B cell (primary cell): ENCODE results near the gene FMN1. TPM values are rescaled to one million over a fixed set of nuclear protein-coding genes. Genes with fewer than 3 reads are reported as not detected.

Experiments used
- ATAC-seq: fragments of 200-7000 bp; cut with Tn5 transposase; one replicate; pipeline ENCODE4 v1.10.0; 2021; ENCODE audit warnings: low read depth, mild to moderate bottlenecking, moderate number of reproducible peaks, moderate library complexity
- CTCF ChIA-PET: fragments of 350-600 bp; sonication (Branson Sonifier 250); formaldehyde crosslinking; loops from one replicate; lab custom pipeline; 2021; ENCODE audit warnings: antibody characterized with exemption, inconsistent platforms; lab: Charles Lee
- POLR2A ChIA-PET: fragments of 350-600 bp; sonication (Branson Sonifier 250); formaldehyde crosslinking; loops from one replicate; lab custom pipeline; 2021; ENCODE audit warnings: antibody characterized with exemption; lab: Charles Lee
- DNase-seq: peaks from one replicate; pipeline ENCODE4 v3.0.0; 2013
- H2AFZ ChIP-seq: 2 replicates; pipeline ENCODE4 v1.6.1; 2012; ENCODE audit warnings: mild to moderate bottlenecking, low read depth, low read length; ENCODE audit not compliant: insufficient read depth, poor library complexity, severe bottlenecking
- H3K27ac ChIP-seq, 2 donors: 1 replicate in 1 of 2; 2 replicates in 1 of 2; pipeline ENCODE4 v1.5.1; 2012 to 2013; ENCODE audit warnings: low read length in 2 of 2, mild to moderate bottlenecking in 2 of 2, moderate library complexity in 1 of 2
- H3K27me3 ChIP-seq, 4 experiments: fragments of 200-600 bp in 1 of 4; sonication (generic) in 1 of 4; replicated peaks in 1 of 4; 1 replicate in 2 of 4; 2 replicates in 2 of 4; pipeline versions ENCODE4 v1.6.1 to v1.7.0; 2013 to 2016; ENCODE audit warnings: low read length in 3 of 4, mild to moderate bottlenecking in 2 of 4, mixed read lengths in 1 of 4, moderate library complexity in 1 of 4; ENCODE audit not compliant: insufficient read depth in 4 of 4, control insufficient read depth in 3 of 4; ENCODE audit errors: control extremely low read depth in 1 of 4
- H3K36me3 ChIP-seq, 2 experiments: replicated peaks in 1 of 2; 1 replicate in 1 of 2; 2 replicates in 1 of 2; pipeline versions ENCODE4 v1.6.1 to v1.7.1; 2013; ENCODE audit warnings: low read length in 1 of 2; ENCODE audit not compliant: insufficient read depth in 2 of 2, control insufficient read depth in 1 of 2; ENCODE audit errors: control extremely low read depth in 1 of 2, extremely low read depth in 1 of 2
- H3K4me1 ChIP-seq, 2 donors: fragments of 200-600 bp in 1 of 2; sonication (generic) in 1 of 2; 1 replicate in 1 of 2; 2 replicates in 1 of 2; pipeline versions ENCODE4 v1.5.1 to v1.6.1; 2013 to 2017; ENCODE audit warnings: low read length in 2 of 2; ENCODE audit not compliant: control insufficient read depth in 2 of 2, insufficient read depth in 2 of 2
- H3K4me2 ChIP-seq: replicated peaks from 2 replicates; pipeline ENCODE3; 2012; ENCODE audit warnings: mild to moderate bottlenecking, low read depth, low read length; ENCODE audit not compliant: poor library complexity, severe bottlenecking
- H3K4me3 ChIP-seq, 5 experiments: fragments of 200-600 bp in 1 of 5; sonication (generic) in 1 of 5; 1 replicate in 3 of 5; 2 replicates in 2 of 5; pipeline versions ENCODE4 v1.5.1 to v1.7.0; 2011 to 2016; ENCODE audit warnings: low read length in 4 of 5, mild to moderate bottlenecking in 4 of 5, low read depth in 2 of 5, control low read depth in 1 of 5, moderate library complexity in 1 of 5; ENCODE audit not compliant: insufficient read depth in 1 of 5; ENCODE audit errors: control extremely low read depth in 1 of 5, extremely low read depth in 1 of 5
- H3K79me2 ChIP-seq: fragments of 200-600 bp; sonication (generic); one replicate; pipeline ENCODE4 v1.6.0; 2016; ENCODE audit warnings: low read length; ENCODE audit not compliant: control insufficient read depth, insufficient read depth
- H3K9ac ChIP-seq: fragments of 200-600 bp; sonication (generic); 2 replicates; pipeline ENCODE4 v1.6.1; 2017; ENCODE audit warnings: mild to moderate bottlenecking, low read length, moderate library complexity
- H3K9me3 ChIP-seq, 3 donors: one replicate each; pipeline versions ENCODE4 v1.6.1 to v1.7.1; 2013; ENCODE audit warnings: low read length in 2 of 3; ENCODE audit not compliant: control insufficient read depth in 2 of 3, insufficient read depth in 1 of 3; ENCODE audit errors: control extremely low read depth in 1 of 3
- H4K20me1 ChIP-seq: 2 replicates; pipeline ENCODE4 v1.6.0; 2012; ENCODE audit warnings: mild to moderate bottlenecking, low read length; ENCODE audit not compliant: insufficient read depth, control insufficient read depth, poor library complexity, severe bottlenecking
- H3K27ac Mint-ChIP-seq: one replicate; pipeline ENCODE4 v1.8.0; 2021; ENCODE audit warnings: mixed read lengths
- H3K27me3 Mint-ChIP-seq: one replicate; pipeline ENCODE4 v1.8.0; 2021; ENCODE audit warnings: mixed read lengths
- H3K4me1 Mint-ChIP-seq: one replicate; pipeline ENCODE4 v1.8.0; 2021; ENCODE audit warnings: mixed read lengths
- H3K4me3 Mint-ChIP-seq: one replicate; pipeline ENCODE4 v1.8.0; 2021; ENCODE audit warnings: mixed read lengths
- H3K9me3 Mint-ChIP-seq: one replicate; pipeline ENCODE4 v1.8.0; 2022; ENCODE audit warnings: mixed read lengths; ENCODE audit not compliant: insufficient read depth
- CTCF ChIP-seq: fragments of 200-600 bp; IDR thresholded peaks from one replicate; pipeline ENCODE4 v1.8.0; 2022; ENCODE audit warnings: antibody characterized with exemption, mild to moderate bottlenecking
- EZH2 ChIP-seq: IDR thresholded peaks from 2 replicates; pipeline ENCODE4 v1.6.1; 2012; ENCODE audit warnings: borderline replicate concordance, low read depth, mild to moderate bottlenecking, moderate library complexity, low read length; ENCODE audit not compliant: insufficient read depth, poor library complexity, severe bottlenecking
- WGBS: methylation state at CpG from one replicate; pipeline ENCODE4 v1.1.5; 2013; ENCODE audit warnings: missing lambda C conversion rate; ENCODE audit not compliant: insufficient coverage; 5-methylcytosine and 5-hydroxymethylcytosine counted together
- intact Hi-C: fragments of 100-400 bp; cut with micrococcal nuclease; formaldehyde crosslinking; loops from one replicate; pipeline ENCODE4 v1.10.0; 2022
- polyA plus RNA-seq: library from polyadenylated mRNA; depleted of rRNA; stranded (reverse); fragments of >200 nt; gene quantifications from 2 replicates; pipeline ENCODE4 v1.2.3, GENCODE V29; 2012
- total RNA-seq, 2 donors: library from RNA; stranded (reverse); fragments of 120-200 nt in 1 of 2; gene quantifications; 1 replicate in 1 of 2; 2 replicates in 1 of 2; pipeline versions ENCODE4 v1.2.3 to v1.2.4, GENCODE V29; 2013 to 2022

The FMN1 gene
- total and polyA plus RNA-seq, 2 donors (not counting 1 experiment from before 2014, with no cell fraction given): 0.21 to 0.96 TPM

GRCh38 chr15:32888221-32888761, 306.2 kb downstream of the FMN1 start:
- no peaks in the 10 kb centered on the region for H3K4me1 Mint-ChIP-seq
- CTCF ChIA-PET: interaction anchor here (0.9 to 1.5 kb wide), 3 partner anchors 12 to 223 kb away, joined by 3 read pairs; no protein-coding TSS in a partner anchor
- H3K4me3 Mint-ChIP-seq: no peak overlapping the region
- H3K9me3 Mint-ChIP-seq: no peaks in the 10 kb centered on the region
- H3K4me1 ChIP-seq: no peaks in the 10 kb centered on the region
- 100% methylated on average over 2 of the region's 3 CpGs for WGBS
- no peaks in the 10 kb centered on the region for H3K36me3 ChIP-seq
- H3K27me3 ChIP-seq: no peaks in the 10 kb centered on the region
- H3K79me2 ChIP-seq: no peaks in the 10 kb centered on the region
- DNase-seq (no peak), ATAC-seq (no peak)
- POLR2A ChIA-PET: no interaction called here
- H3K9ac ChIP-seq: no peak overlapping the region
- no peak overlapping the region for H2AFZ ChIP-seq
- no peak overlapping the region for H3K27ac Mint-ChIP-seq
- H3K4me2 ChIP-seq: no peak overlapping the region
- H3K27ac ChIP-seq: no peak overlapping the region
- no peaks in the 10 kb centered on the region for H4K20me1 ChIP-seq
- no peak overlapping the region for H3K4me3 ChIP-seq
- intact Hi-C loops: no loop called here
- H3K9me3 ChIP-seq: no peaks in the 10 kb centered on the region
- TF ChIP-seq CTCF: no peak
- no peak for TF ChIP-seq EZH2
- no peaks in the 10 kb centered on the region for H3K27me3 Mint-ChIP-seq

- Histone ChIP-seq H4K20me1 (no peaks in the 10 kb centered on the region), H3K4me1 (no peaks in the 10 kb centered on the region), H3K79me2 (no peaks in the 10 kb centered on the region), H3K9me3 (no peaks in the 10 kb centered on the region), H3K4me3 (no peak overlapping the region), H3K27ac (no peak overlapping the region), H3K9ac (no peak overlapping the region), H3K4me2 (no peak overlapping the region), H3K36me3 (no peaks in the 10 kb centered on the region), H2AFZ (no peak overlapping the region), H3K27me3 (no peaks in the 10 kb centered on the region)
- Mint-ChIP-seq H3K4me3 (no peak overlapping the region), H3K9me3 (no peaks in the 10 kb centered on the region), H3K27me3 (no peaks in the 10 kb centered on the region), H3K27ac (no peak overlapping the region), H3K4me1 (no peaks in the 10 kb centered on the region)
- 100% methylated on average over 1 of the region's 4 CpGs for WGBS
- ATAC-seq (no peak), DNase-seq (no peak)
- ChIA-PET CTCF (interaction anchor here (0.8 to 1.5 kb wide), 4 partner anchors 10 to 222 kb away, joined by 3 read pairs; no protein-coding TSS in a partner anchor), POLR2A (no interaction called here)
- intact Hi-C loops: no loop called here
- TF ChIP-seq EZH2: no peak
- no peak for TF ChIP-seq CTCF
Measured at GRCh38 chr15:32887090-32887489, 307.4 kb downstream of the FMN1 start.
